Activated T-cell treated with anti-CD3 and anti-CD28 coated beads for 24 hours (primary cell): ENCODE measurements around the gene FNBP1.
A peak's percentile ranks its signal among the peaks of the same experiment; 100 is the strongest.
"Not testable (repeated sequence)": the region's sequence is repeated elsewhere in the genome, so short reads cannot be mapped to it uniquely, and the experiment has no call there.

Experiments used
- DNase-seq: peaks from one replicate; pipeline ENCODE4 v3.0.0-alpha.2; 2020; ENCODE audit warnings: low read depth

Gene FNBP1

GRCh38 chr9:129953736-129954135, 89.3 kb downstream of the FNBP1 start:
- no peak for DNase-seq

GRCh38 chr9:129952337-129952736, 90.7 kb downstream of the FNBP1 start:
- DNase-seq: no peak

GRCh38 chr9:129949821-129950220, 93.2 kb downstream of the FNBP1 start:
- no peak for DNase-seq

GRCh38 chr9:129948626-129949025, 94.4 kb downstream of the FNBP1 start:
- DNase-seq: not testable (repeated sequence)

- no peak for DNase-seq
Measured at GRCh38 chr9:129946246-129946995, 96.6 kb downstream of the FNBP1 start.

GRCh38 chr9:129945314-129945713, 97.7 kb downstream of the FNBP1 start:
- no peak for DNase-seq

GRCh38 chr9:129944506-129945116, 98.4 kb downstream of the FNBP1 start:
- peak; percentile 43 for DNase-seq

- no peak for DNase-seq
Measured at GRCh38 chr9:129939431-129939830, 103.6 kb downstream of the FNBP1 start.

GRCh38 chr9:129938291-129938979, 104.6 kb downstream of the FNBP1 start:
- DNase-seq: no peak

GRCh38 chr9:129937879-129938278, 105.1 kb downstream of the FNBP1 start:
- DNase-seq: not testable (repeated sequence)

GRCh38 chr9:129936222-129936621, 106.8 kb downstream of the FNBP1 start:
- no peak for DNase-seq

GRCh38 chr9:129934780-129935179, 108.2 kb downstream of the FNBP1 start:
- DNase-seq: no peak

- no peak for DNase-seq
Measured at GRCh38 chr9:129934041-129934591, 108.9 kb downstream of the FNBP1 start.

- DNase-seq: no peak
Measured at GRCh38 chr9:129933185-129934040, 109.6 kb downstream of the FNBP1 start.

- DNase-seq: no peak
Measured at GRCh38 chr9:129932303-129933151, 110.5 kb downstream of the FNBP1 start.

- no peak for DNase-seq
Measured at GRCh38 chr9:129930743-129931142, 112.2 kb downstream of the FNBP1 start.

GRCh38 chr9:129929496-129930125, 113.4 kb downstream of the FNBP1 start:
- no peak for DNase-seq

GRCh38 chr9:129923589-129923988, 119.4 kb downstream of the FNBP1 start:
- DNase-seq: no peak

GRCh38 chr9:129921905-129922304, 121.1 kb downstream of the FNBP1 start:
- no peak for DNase-seq

- DNase-seq: no peak
Measured at GRCh38 chr9:129919841-129920240, 123.1 kb downstream of the FNBP1 start.
